Activated CD4-positive, alpha-beta memory T cell treated with anti-CD3 and anti-CD28 coated beads, Interleukin-2, amount 10 ng/mL, durations not matched to agents 7 days and 5 days (primary cell): ENCODE results near the gene ARHGAP30. TPM values are rescaled to one million over a fixed set of nuclear protein-coding genes. Genes with fewer than 3 reads are reported as not detected.
A peak's percentile ranks its signal among the peaks of the same experiment; 100 is the strongest.

Source experiments
- CTCF ChIA-PET: fragments of 350-600 bp; sonication (Branson Sonifier 250); formaldehyde crosslinking; loops from one replicate; lab custom pipeline; 2021; ENCODE audit warnings: antibody characterized with exemption, inconsistent platforms; lab: Charles Lee
- POLR2A ChIA-PET: fragments of 350-600 bp; sonication (Branson Sonifier 250); formaldehyde crosslinking; loops from one replicate; lab custom pipeline; 2021; ENCODE audit warnings: antibody characterized with exemption; lab: Charles Lee
- DNase-seq: peaks from one replicate; pipeline ENCODE4 v3.0.0-alpha.2; 2020
- H3K27ac Mint-ChIP-seq: one replicate; pipeline ENCODE4 v1.8.0; 2021; ENCODE audit warnings: mild to moderate bottlenecking, mixed read lengths
- H3K27me3 Mint-ChIP-seq: one replicate; pipeline ENCODE4 v1.8.0; 2021; ENCODE audit warnings: mixed read lengths
- H3K36me3 Mint-ChIP-seq: one replicate; pipeline ENCODE4 v1.8.0; 2021; ENCODE audit warnings: low read depth, mixed read lengths
- H3K4me1 Mint-ChIP-seq: one replicate; pipeline ENCODE4 v1.8.0; 2021; ENCODE audit warnings: mixed read lengths
- H3K4me3 Mint-ChIP-seq: one replicate; pipeline ENCODE4 v1.8.0; 2021; ENCODE audit warnings: mild to moderate bottlenecking, mixed read lengths
- H3K9me3 Mint-ChIP-seq: one replicate; pipeline ENCODE4 v1.8.0; 2021; ENCODE audit warnings: mixed read lengths
- total RNA-seq, 2 experiments: library from RNA; stranded (reverse); gene quantifications; one replicate each; pipeline ENCODE4 v1.2.3, GENCODE V29; 2021

The ARHGAP30 gene
- total RNA-seq, 2 experiments from 2014 or later, result 331 to 339 TPM

- H3K36me3 Mint-ChIP-seq, result no peaks in the 10 kb centered on the region
- H3K27ac Mint-ChIP-seq, result no peak overlapping the region
- no peak overlapping the region for H3K4me3 Mint-ChIP-seq
- ChIA-PET CTCF (no interaction called here), POLR2A (interaction anchor here (1.1 kb wide), 1 partner anchor 32 kb away, joined by 3 read pairs; the partner anchor contains the start of gene USF1)
- no peak for DNase-seq
- H3K27me3 Mint-ChIP-seq, result peaks cover 2% of the 10 kb centered on the region
- H3K9me3 Mint-ChIP-seq, result no peaks in the 10 kb centered on the region
- peaks cover 18% of the 10 kb centered on the region for H3K4me1 Mint-ChIP-seq
Observed at GRCh38 chr1:161077426-161077825, 7.7 kb upstream of the ARHGAP30 start.

GRCh38 chr1:161076410-161076809 lies 6.7 kb upstream of the ARHGAP30 start:
- Mint-ChIP-seq H3K4me3 (no peak overlapping the region), H3K27ac (no peak overlapping the region), H3K27me3 (peaks cover 2% of the 10 kb centered on the region), H3K9me3 (no peaks in the 10 kb centered on the region), H3K4me1 (peaks cover 26% of the 10 kb centered on the region), H3K36me3 (no peaks in the 10 kb centered on the region)
- POLR2A ChIA-PET, result interaction anchor here (0.5 to 1.1 kb wide), 2 partner anchors 27 to 31 kb away, joined by 3 to 5 read pairs; partner anchors contain the start of gene USF1
- no peak for DNase-seq
- CTCF ChIA-PET, result interaction anchor here (11.4 kb wide), 1 partner anchor 20 kb away, joined by 128 read pairs; the partner anchor contains the start of gene KLHDC9

- ChIA-PET CTCF (interaction anchor here (0.5 to 11.4 kb wide), 2 partner anchors 21 to 34 kb away, joined by 3 to 128 read pairs; partner anchors contain the start of gene KLHDC9), POLR2A (interaction anchor here (1.3 to 1.4 kb wide), 2 partner anchors 29 to 42 kb away, joined by 4 read pairs; partner anchors contain the start of genes NIT1, PFDN2 and USF1)
- H3K9me3 Mint-ChIP-seq, result no peaks in the 10 kb centered on the region
- peaks cover under 1% of the 10 kb centered on the region for H3K36me3 Mint-ChIP-seq
- peaks cover 2% of the 10 kb centered on the region for H3K27me3 Mint-ChIP-seq
- no peak overlapping the region for H3K4me3 Mint-ChIP-seq
- no peak for DNase-seq
- no peak overlapping the region for H3K27ac Mint-ChIP-seq
- peaks cover 34% of the 10 kb centered on the region for H3K4me1 Mint-ChIP-seq
Observed at GRCh38 chr1:161074676-161075368, 5.1 kb upstream of the ARHGAP30 start.

- CTCF ChIA-PET, result interaction anchor here (1.2 to 11.4 kb wide), 2 partner anchors 19 to 22 kb away, joined by 3 to 128 read pairs; partner anchors contain the start of gene KLHDC9
- no peak for DNase-seq
- Mint-ChIP-seq H3K27ac (no peak overlapping the region), H3K27me3 (no peaks in the 10 kb centered on the region), H3K9me3 (no peaks in the 10 kb centered on the region), H3K4me1 (peaks cover 31% of the 10 kb centered on the region), H3K4me3 (no peak overlapping the region), H3K36me3 (peaks cover 12% of the 10 kb centered on the region)
- POLR2A ChIA-PET, result interaction anchor here (1.0 to 1.4 kb wide), 4 partner anchors 27 to 62 kb away, joined by 3 to 4 read pairs (median 4); partner anchors contain the start of genes NIT1, PFDN2 and USF1
Observed at GRCh38 chr1:161073474-161074121, 3.9 kb upstream of the ARHGAP30 start.

GRCh38 chr1:161072751-161073449 lies 3.2 kb upstream of the ARHGAP30 start:
- Mint-ChIP-seq H3K27me3 (no peaks in the 10 kb centered on the region), H3K27ac (no peak overlapping the region), H3K4me1 (peaks cover 33% of the 10 kb centered on the region), H3K4me3 (no peak overlapping the region), H3K36me3 (peaks cover 19% of the 10 kb centered on the region), H3K9me3 (no peaks in the 10 kb centered on the region)
- ChIA-PET POLR2A (interaction anchor here (1.0 to 7.2 kb wide), 3 partner anchors 24 to 63 kb away, joined by 3 to 142 read pairs (median 4); partner anchors contain the start of gene KLHDC9), CTCF (interaction anchor here (1.0 to 11.4 kb wide), 7 partner anchors 14 to 93 kb away, joined by 3 to 128 read pairs (median 5); partner anchors contain the start of genes DEDD and KLHDC9)
- DNase-seq, result no peak

- POLR2A ChIA-PET, result interaction anchor here (1.2 to 8.5 kb wide), 5 partner anchors 12 to 62 kb away, joined by 3 to 293 read pairs (median 45); partner anchors contain the start of genes DEDD, KLHDC9 and USF1
- CTCF ChIA-PET, result interaction anchor here (0.7 to 11.4 kb wide), 17 partner anchors 9 to 154 kb away, joined by 3 to 128 read pairs (median 4); partner anchors contain the start of genes DEDD, KLHDC9, NIT1 and PFDN2
- Mint-ChIP-seq H3K4me1 (peaks cover 40% of the 10 kb centered on the region), H3K4me3 (no peak overlapping the region), H3K27ac (peak overlapping the region; percentile 36), H3K27me3 (no peaks in the 10 kb centered on the region), H3K9me3 (no peaks in the 10 kb centered on the region), H3K36me3 (peaks cover 29% of the 10 kb centered on the region)
- peak; percentile 61 for DNase-seq
Observed at GRCh38 chr1:161071886-161072371, 2.2 kb upstream of the ARHGAP30 start.

- H3K36me3 Mint-ChIP-seq, result peaks cover 38% of the 10 kb centered on the region
- CTCF ChIA-PET, result interaction anchor here (0.9 to 11.4 kb wide), 15 partner anchors 10 to 155 kb away, joined by 3 to 128 read pairs (median 7); partner anchors contain the start of genes DEDD, F11R, KLHDC9 and NIT1
- H3K27ac Mint-ChIP-seq, result peak overlapping the region; percentile 99
- no peak overlapping the region for H3K4me3 Mint-ChIP-seq
- POLR2A ChIA-PET, result interaction anchor here (1.0 to 8.5 kb wide), 17 partner anchors 10 to 273 kb away, joined by 3 to 293 read pairs (median 17); partner anchors contain the start of genes DEDD, KLHDC9, NDUFS2 and UFC1
- peaks cover 45% of the 10 kb centered on the region for H3K4me1 Mint-ChIP-seq
- no peak for DNase-seq
- no peaks in the 10 kb centered on the region for H3K9me3 Mint-ChIP-seq
- no peaks in the 10 kb centered on the region for H3K27me3 Mint-ChIP-seq
Observed at GRCh38 chr1:161070761-161071160, 1.1 kb upstream of the ARHGAP30 start.

GRCh38 chr1:161069241-161069640 lies 450 bp downstream of the ARHGAP30 start:
- CTCF ChIA-PET, result interaction anchor here (0.7 to 11.4 kb wide), 16 partner anchors 17 to 157 kb away, joined by 3 to 128 read pairs (median 6); partner anchors contain the start of genes DEDD, KLHDC9, NIT1 and PFDN2
- DNase-seq, result peak; percentile 38
- H3K27ac Mint-ChIP-seq, result peak overlapping the region; percentile 99
- H3K4me3 Mint-ChIP-seq, result peak overlapping the region; percentile 100
- H3K9me3 Mint-ChIP-seq, result no peaks in the 10 kb centered on the region
- peaks cover 58% of the 10 kb centered on the region for H3K4me1 Mint-ChIP-seq
- peaks cover 43% of the 10 kb centered on the region for H3K36me3 Mint-ChIP-seq
- POLR2A ChIA-PET, result interaction anchor here (0.8 to 8.5 kb wide), 35 partner anchors 9 to 807 kb away, joined by 3 to 293 read pairs (median 8); partner anchors contain the start of genes DCAF8, DEDD, F11R and KLHDC9
- H3K27me3 Mint-ChIP-seq, result no peaks in the 10 kb centered on the region

GRCh38 chr1:161068306-161069234 lies 1.1 kb downstream of the ARHGAP30 start:
- Mint-ChIP-seq H3K4me3 (peak overlapping the region; percentile 100), H3K4me1 (peaks cover 61% of the 10 kb centered on the region), H3K27me3 (no peaks in the 10 kb centered on the region), H3K9me3 (no peaks in the 10 kb centered on the region), H3K36me3 (peaks cover 50% of the 10 kb centered on the region), H3K27ac (peak overlapping the region; percentile 99)
- peak; percentile 89 for DNase-seq
- ChIA-PET POLR2A (interaction anchor here (0.6 to 8.5 kb wide), 34 partner anchors 9 to 969 kb away, joined by 3 to 293 read pairs (median 7); partner anchors contain the start of genes DCAF8, DEDD, F11R and KLHDC9), CTCF (interaction anchor here (0.8 to 11.4 kb wide), 12 partner anchors 14 to 313 kb away, joined by 3 to 128 read pairs (median 4); partner anchors contain the start of genes KLHDC9, TOMM40L and USF1)

- H3K36me3 Mint-ChIP-seq, result peaks cover 64% of the 10 kb centered on the region
- CTCF ChIA-PET, result interaction anchor here (0.6 to 11.4 kb wide), 4 partner anchors 21 to 51 kb away, joined by 3 to 128 read pairs (median 15); partner anchors contain the start of genes KLHDC9 and USF1
- DNase-seq, result no peak
- H3K4me1 Mint-ChIP-seq, result peaks cover 67% of the 10 kb centered on the region
- H3K27me3 Mint-ChIP-seq, result no peaks in the 10 kb centered on the region
- H3K4me3 Mint-ChIP-seq, result peak overlapping the region; percentile 100
- no peaks in the 10 kb centered on the region for H3K9me3 Mint-ChIP-seq
- peak overlapping the region; percentile 99 for H3K27ac Mint-ChIP-seq
- POLR2A ChIA-PET, result interaction anchor here (1.0 to 8.5 kb wide), 6 partner anchors 9 to 135 kb away, joined by 3 to 293 read pairs (median 36); partner anchors contain the start of genes DEDD, KLHDC9, NDUFS2 and USF1
Observed at GRCh38 chr1:161066694-161067093, 3.0 kb downstream of the ARHGAP30 start.
